ENCODE results near the gene ST8SIA2.

DNA sequence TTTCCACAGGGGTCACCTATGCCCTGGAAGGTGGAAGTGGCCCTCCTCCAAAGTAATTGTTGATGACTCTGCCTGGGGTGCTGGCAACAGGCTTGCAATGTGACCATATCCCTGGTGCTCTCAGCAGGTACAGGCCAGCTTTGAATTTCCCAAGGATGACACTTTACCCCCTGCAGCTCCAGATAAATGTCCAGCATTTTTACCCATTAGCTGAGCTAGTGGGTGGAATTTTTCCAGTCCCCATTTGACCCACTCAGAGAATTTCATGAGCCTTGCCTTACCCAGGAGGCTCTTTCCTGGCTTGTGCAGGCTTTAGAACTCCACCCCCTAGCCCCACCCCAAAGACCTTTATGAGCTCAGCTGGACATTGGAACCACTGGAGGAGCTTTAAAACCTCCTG, 77.6 kb downstream of the ST8SIA2 start:
- no peak for TF ChIP-seq REST (IDR thresholded peaks at IDR 0.05; ENCODE audit: insufficient read depth in 1 of 2, low read depth in 2 of 2, low read length in 1 of 2)
- no peak for TF ChIP-seq CTCF (IDR thresholded peaks at IDR 0.05)
- TF ChIP-seq POLR2AphosphoS5 (IDR thresholded peaks at IDR 0.05; ENCODE audit: low read depth, low read length): no peak
- TF ChIP-seq TCF7L2 (IDR thresholded peaks at IDR 0.05; ENCODE audit: low read depth, low read length): no peak
- TF ChIP-seq SIN3A (IDR thresholded peaks at IDR 0.05; ENCODE audit: borderline replicate concordance, insufficient read depth, low read depth, low read length): no peak
